K562 (cell line): ENCODE measurements around the gene POMT1. TPM values are rescaled to one million over a fixed set of nuclear protein-coding genes. Genes with fewer than 3 reads are reported as not detected.

Source experiments
- EP400 ChIP-seq: fragments of 450-650 bp; IDR thresholded peaks from 2 replicates; pipeline ENCODE4 v1.6.1; 2017; ENCODE audit warnings: antibody characterized with exemption, mild to moderate bottlenecking, moderate library complexity
- L3MBTL2 ChIP-seq: fragments of 450-650 bp; IDR thresholded peaks from 2 replicates; pipeline ENCODE4 v1.6.1; 2016; ENCODE audit warnings: mild to moderate bottlenecking, moderate library complexity
- MTA3 ChIP-seq: fragments of 450-650 bp; formaldehyde crosslinking; IDR thresholded peaks from 2 replicates; pipeline ENCODE4 v1.6.1; 2017; ENCODE audit warnings: mild to moderate bottlenecking, borderline replicate concordance
- PHF21A ChIP-seq: fragments of 450-650 bp; IDR thresholded peaks from 2 replicates; pipeline ENCODE4 v1.6.1; 2017; ENCODE audit warnings: low read depth, borderline replicate concordance
- SIN3B ChIP-seq: fragments of 450-650 bp; IDR thresholded peaks from 2 replicates; pipeline ENCODE4 v1.6.1; 2017; ENCODE audit warnings: low read depth, mild to moderate bottlenecking, moderate library complexity
- ZC3H4 ChIP-seq: sonication (generic); formaldehyde crosslinking; IDR thresholded peaks from 2 replicates; pipeline ENCODE4 v1.9.0; 2021; ENCODE audit warnings: missing genetic modification reagents, borderline replicate concordance
- ZEB2 ChIP-seq: fragments of 450-650 bp; IDR thresholded peaks from 2 replicates; pipeline ENCODE4 v1.6.1; 2016
- ZFX ChIP-seq: sonication (generic); formaldehyde crosslinking; IDR thresholded peaks from 2 replicates; pipeline ENCODE4 v1.8.0; 2022; ENCODE audit warnings: mild to moderate bottlenecking, missing genetic modification reagents, moderate library complexity
- polyA plus RNA-seq, 8 experiments: library from polyadenylated mRNA; depleted of rRNA in 4 of 8; stranded (reverse) in 5 of 8; unstranded in 3 of 8; fragments of >200 nt; fragmentation: Nextera tagmentation in 2 of 8; fragmentation: Illumina TruSeq in 1 of 8; extraction: Ambion mirVana in 2 of 8; extraction: Trizol in 1 of 8; gene quantifications; 2 replicates each; pipeline versions ENCODE4 v1.2.1 to v1.2.3, GENCODE V29; 2011 to 2014; ENCODE audit warnings: inconsistent platforms in 1 of 8, missing spikeins in 1 of 8
- total RNA-seq, 7 experiments: library from RNA; depleted of rRNA in 6 of 7; stranded (reverse); fragments of >200 nt in 6 of 7; fragmentation: Illumina TruSeq in 2 of 7; extraction: Trizol in 2 of 7; gene quantifications; 2 replicates each; pipeline versions ENCODE4 v1.2.1 to v1.2.3, GENCODE V29; 2011 to 2021; ENCODE audit warnings: low replicate concordance in 1 of 7
- TF ChIP-seq, protein P1 (sequence below): fragments of 450-650 bp; IDR thresholded peaks from 2 replicates; pipeline ENCODE4 v1.6.1; 2018; ENCODE audit not compliant: partially characterized antibody
- TF ChIP-seq, protein P2 (sequence below): sonication (generic); formaldehyde crosslinking; IDR thresholded peaks from 2 replicates; pipeline ENCODE4 v1.8.1; 2023; ENCODE audit warnings: mild to moderate bottlenecking, missing genetic modification reagents
- TF ChIP-seq, protein P3 (sequence below): fragments of 150-350 bp; conservative IDR thresholded peaks from 2 replicates; pipeline ENCODE4 v1.6.1; 2014; ENCODE audit warnings: low read length
- TF ChIP-seq, protein P4 (sequence below), 2 experiments: fragments of 450-650 bp; conservative IDR thresholded peaks; 2 replicates each; pipeline ENCODE4 v1.6.1; 2017; ENCODE audit warnings: mild to moderate bottlenecking in 2 of 2, moderate library complexity in 2 of 2
- TF ChIP-seq, protein P5 (sequence below), 2 experiments: fragments of 450-650 bp in 1 of 2; sonication (generic) in 1 of 2; formaldehyde crosslinking; conservative IDR thresholded peaks; 2 replicates each; pipeline versions ENCODE4 v1.4.0 to v1.8.1; 2020 to 2022; ENCODE audit warnings: mild to moderate bottlenecking in 1 of 2, missing genetic modification reagents in 1 of 2
- TF ChIP-seq, protein P6 (sequence below): sonication (generic); formaldehyde crosslinking; IDR thresholded peaks from 2 replicates; pipeline ENCODE4 v1.9.0; 2022; ENCODE audit warnings: mild to moderate bottlenecking, missing genetic modification reagents

Gene POMT1
- total and polyA plus RNA-seq, 9 of the 15 experiments (the other 6 are each of a cell fraction or from before 2014, with no cell fraction given) = 1.8 to 23.5 (median 14.6) TPM

DNA sequence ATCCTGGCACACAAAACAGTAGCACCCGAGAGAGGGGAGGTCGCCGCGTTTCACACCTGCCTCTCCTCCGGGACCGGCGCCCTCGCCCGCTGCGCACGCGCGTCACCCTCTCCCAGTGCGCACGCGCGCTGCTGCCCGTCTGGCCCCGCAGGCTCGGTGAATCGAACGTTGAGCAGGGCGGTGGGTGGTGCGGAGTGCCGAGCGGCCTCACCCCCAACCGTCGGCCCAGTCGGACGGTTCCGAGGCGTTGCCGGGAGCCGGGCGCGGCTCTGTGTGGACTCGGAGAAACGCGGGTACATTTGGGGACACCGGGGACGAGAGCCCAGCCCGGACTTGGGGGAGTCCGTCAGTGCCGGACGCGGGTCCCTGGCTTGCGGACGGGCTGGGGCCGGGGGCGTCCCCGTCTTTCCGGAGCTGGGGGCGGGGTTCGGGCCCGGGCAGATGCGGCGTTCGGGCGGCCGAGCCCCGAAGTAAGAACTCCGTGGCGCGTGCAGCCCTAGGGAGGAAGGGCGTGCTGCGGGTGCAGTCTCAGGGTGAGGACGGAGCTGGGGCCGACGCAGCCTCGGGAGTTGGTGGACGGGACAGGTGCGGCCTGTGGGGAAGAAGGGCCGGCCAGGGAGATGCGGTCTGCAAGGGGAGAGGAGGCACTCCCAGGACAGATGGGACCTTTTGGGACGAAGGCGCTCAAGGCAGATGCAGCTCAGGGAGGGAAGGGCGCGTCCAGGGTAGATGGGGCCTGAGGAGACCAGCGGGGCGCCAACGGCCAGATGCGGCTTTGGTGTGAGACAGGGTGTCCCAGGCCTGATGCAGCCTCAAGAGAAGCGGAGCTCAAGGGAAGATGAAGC lies at the start of gene POMT1 (continued):
- TF ChIP-seq, protein P1, sequence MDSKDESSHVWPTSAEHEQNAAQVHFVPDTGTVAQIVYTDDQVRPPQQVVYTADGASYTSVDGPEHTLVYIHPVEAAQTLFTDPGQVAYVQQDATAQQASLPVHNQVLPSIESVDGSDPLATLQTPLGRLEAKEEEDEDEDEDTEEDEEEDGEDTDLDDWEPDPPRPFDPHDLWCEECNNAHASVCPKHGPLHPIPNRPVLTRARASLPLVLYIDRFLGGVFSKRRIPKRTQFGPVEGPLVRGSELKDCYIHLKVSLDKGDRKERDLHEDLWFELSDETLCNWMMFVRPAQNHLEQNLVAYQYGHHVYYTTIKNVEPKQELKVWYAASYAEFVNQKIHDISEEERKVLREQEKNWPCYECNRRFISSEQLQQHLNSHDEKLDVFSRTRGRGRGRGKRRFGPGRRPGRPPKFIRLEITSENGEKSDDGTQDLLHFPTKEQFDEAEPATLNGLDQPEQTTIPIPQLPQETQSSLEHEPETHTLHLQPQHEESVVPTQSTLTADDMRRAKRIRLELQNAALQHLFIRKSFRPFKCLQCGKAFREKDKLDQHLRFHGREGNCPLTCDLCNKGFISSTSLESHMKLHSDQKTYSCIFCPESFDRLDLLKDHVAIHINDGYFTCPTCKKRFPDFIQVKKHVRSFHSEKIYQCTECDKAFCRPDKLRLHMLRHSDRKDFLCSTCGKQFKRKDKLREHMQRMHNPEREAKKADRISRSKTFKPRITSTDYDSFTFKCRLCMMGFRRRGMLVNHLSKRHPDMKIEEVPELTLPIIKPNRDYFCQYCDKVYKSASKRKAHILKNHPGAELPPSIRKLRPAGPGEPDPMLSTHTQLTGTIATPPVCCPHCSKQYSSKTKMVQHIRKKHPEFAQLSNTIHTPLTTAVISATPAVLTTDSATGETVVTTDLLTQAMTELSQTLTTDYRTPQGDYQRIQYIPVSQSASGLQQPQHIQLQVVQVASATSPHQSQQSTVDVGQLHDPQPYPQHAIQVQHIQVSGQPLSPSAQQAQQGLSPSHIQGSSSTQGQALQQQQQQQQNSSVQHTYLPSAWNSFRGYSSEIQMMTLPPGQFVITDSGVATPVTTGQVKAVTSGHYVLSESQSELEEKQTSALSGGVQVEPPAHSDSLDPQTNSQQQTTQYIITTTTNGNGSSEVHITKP = peak; percentile 42
- TF ChIP-seq, protein P2, sequence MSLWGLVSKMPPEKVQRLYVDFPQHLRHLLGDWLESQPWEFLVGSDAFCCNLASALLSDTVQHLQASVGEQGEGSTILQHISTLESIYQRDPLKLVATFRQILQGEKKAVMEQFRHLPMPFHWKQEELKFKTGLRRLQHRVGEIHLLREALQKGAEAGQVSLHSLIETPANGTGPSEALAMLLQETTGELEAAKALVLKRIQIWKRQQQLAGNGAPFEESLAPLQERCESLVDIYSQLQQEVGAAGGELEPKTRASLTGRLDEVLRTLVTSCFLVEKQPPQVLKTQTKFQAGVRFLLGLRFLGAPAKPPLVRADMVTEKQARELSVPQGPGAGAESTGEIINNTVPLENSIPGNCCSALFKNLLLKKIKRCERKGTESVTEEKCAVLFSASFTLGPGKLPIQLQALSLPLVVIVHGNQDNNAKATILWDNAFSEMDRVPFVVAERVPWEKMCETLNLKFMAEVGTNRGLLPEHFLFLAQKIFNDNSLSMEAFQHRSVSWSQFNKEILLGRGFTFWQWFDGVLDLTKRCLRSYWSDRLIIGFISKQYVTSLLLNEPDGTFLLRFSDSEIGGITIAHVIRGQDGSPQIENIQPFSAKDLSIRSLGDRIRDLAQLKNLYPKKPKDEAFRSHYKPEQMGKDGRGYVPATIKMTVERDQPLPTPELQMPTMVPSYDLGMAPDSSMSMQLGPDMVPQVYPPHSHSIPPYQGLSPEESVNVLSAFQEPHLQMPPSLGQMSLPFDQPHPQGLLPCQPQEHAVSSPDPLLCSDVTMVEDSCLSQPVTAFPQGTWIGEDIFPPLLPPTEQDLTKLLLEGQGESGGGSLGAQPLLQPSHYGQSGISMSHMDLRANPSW = peak; percentile 93; the same call in 1 of the 2 replicates
- TF ChIP-seq L3MBTL2 (peak; percentile 97), ZEB2 (peak; percentile 67), ZFX (peak; percentile 78), MTA3 (peak; percentile 85; the same call in 1 of the 2 replicates), ZC3H4 (no peak), SIN3B (peak; percentile 70; the same call in 1 of the 2 replicates), EP400 (peak; percentile 73; the same call in 1 of the 2 replicates), PHF21A (0 out of 2 replicates have a peak, but pooled peaks have one; percentile 54)
- TF ChIP-seq, protein P3, sequence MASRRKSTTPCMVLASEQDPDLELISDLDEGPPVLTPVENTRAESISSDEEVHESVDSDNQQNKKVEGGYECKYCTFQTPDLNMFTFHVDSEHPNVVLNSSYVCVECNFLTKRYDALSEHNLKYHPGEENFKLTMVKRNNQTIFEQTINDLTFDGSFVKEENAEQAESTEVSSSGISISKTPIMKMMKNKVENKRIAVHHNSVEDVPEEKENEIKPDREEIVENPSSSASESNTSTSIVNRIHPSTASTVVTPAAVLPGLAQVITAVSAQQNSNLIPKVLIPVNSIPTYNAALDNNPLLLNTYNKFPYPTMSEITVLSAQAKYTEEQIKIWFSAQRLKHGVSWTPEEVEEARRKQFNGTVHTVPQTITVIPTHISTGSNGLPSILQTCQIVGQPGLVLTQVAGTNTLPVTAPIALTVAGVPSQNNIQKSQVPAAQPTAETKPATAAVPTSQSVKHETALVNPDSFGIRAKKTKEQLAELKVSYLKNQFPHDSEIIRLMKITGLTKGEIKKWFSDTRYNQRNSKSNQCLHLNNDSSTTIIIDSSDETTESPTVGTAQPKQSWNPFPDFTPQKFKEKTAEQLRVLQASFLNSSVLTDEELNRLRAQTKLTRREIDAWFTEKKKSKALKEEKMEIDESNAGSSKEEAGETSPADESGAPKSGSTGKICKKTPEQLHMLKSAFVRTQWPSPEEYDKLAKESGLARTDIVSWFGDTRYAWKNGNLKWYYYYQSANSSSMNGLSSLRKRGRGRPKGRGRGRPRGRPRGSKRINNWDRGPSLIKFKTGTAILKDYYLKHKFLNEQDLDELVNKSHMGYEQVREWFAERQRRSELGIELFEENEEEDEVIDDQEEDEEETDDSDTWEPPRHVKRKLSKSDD = no peak
- TF ChIP-seq, protein P4, sequence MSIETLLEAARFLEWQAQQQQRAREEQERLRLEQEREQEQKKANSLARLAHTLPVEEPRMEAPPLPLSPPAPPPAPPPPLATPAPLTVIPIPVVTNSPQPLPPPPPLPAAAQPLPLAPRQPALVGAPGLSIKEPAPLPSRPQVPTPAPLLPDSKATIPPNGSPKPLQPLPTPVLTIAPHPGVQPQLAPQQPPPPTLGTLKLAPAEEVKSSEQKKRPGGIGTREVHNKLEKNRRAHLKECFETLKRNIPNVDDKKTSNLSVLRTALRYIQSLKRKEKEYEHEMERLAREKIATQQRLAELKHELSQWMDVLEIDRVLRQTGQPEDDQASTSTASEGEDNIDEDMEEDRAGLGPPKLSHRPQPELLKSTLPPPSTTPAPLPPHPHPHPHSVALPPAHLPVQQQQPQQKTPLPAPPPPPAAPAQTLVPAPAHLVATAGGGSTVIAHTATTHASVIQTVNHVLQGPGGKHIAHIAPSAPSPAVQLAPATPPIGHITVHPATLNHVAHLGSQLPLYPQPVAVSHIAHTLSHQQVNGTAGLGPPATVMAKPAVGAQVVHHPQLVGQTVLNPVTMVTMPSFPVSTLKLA (conservative IDR thresholded peaks at IDR 0.05) = peak; percentile 60 to 84; a peak in 3 of 4 replicates
- TF ChIP-seq, protein P5, sequence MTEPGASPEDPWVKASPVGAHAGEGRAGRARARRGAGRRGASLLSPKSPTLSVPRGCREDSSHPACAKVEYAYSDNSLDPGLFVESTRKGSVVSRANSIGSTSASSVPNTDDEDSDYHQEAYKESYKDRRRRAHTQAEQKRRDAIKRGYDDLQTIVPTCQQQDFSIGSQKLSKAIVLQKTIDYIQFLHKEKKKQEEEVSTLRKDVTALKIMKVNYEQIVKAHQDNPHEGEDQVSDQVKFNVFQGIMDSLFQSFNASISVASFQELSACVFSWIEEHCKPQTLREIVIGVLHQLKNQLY (CRISPR knock-in tag; conservative IDR thresholded peaks at IDR 0.05) = peak in 1 of 2 experiments; percentile 81; a peak in 1 of 4 replicates
- TF ChIP-seq, protein P6, sequence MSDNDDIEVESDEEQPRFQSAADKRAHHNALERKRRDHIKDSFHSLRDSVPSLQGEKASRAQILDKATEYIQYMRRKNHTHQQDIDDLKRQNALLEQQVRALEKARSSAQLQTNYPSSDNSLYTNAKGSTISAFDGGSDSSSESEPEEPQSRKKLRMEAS (CRISPR knock-in tag) = peak; percentile 68
